ENCODE data around the gene UQCC2.

DNA sequence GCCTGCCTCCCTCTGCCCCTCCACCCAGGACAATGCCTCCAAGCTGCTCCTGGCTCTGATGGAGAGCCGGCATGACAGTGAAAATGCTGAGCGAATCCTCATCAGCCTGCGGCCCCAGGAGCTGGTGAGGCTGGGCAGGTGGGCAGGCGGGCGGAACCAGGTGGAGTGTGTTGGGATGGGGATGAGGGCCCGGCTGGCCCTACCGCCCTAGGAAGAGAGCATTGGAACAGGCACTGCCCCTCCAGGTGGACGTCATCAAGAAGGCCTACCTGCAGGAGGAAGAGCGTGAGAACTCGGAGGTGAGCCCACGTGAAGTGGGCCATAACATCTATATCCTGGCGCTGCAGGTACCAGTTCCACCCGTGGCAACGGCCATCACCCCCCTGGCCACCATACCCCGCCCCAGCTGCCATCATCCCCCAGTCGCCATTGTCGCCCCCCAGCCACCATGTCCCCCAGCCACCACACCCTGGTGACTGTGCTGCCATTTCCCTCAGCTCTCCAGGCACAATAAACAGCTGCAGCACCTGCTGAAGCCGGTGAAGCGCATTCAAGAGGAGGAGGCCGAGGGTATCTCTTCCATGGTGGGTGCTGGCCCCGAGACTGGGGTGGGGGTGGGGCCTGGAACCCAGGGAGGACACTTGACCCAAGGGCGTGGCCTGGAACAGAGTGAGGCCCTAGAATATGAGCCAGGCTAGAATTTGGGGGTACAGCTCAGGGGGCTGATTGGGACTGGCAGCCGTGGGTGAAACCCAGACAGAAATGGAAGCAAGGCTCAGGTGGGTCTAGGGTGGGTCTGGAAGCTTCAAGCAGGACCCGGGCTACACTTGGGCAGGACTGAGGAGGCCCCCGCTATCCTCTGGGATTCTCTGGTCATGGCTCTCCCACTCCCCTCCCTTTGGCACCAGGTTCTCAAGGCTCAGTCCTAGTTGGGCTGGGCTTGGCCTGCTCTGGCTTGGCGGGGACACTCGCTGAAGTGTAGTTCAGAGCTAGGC lies 24.2 kb downstream of the UQCC2 start:
- TF ChIP-seq TEAD4 (IDR thresholded peaks at IDR 0.05; ENCODE audit: low read depth, low read length) (no peak), JUND (IDR thresholded peaks at IDR 0.05; ENCODE audit: low read length) (no peak), EGR1 (IDR thresholded peaks at IDR 0.05; ENCODE audit: borderline replicate concordance, low read depth, low read length) (no peak), CEBPB (IDR thresholded peaks at IDR 0.05; ENCODE audit: low read depth, low read length) (no peak), POLR2AphosphoS5 (IDR thresholded peaks at IDR 0.05; ENCODE audit: low read depth, low read length) (no peak), CHD1 (IDR thresholded peaks at IDR 0.05; ENCODE audit: low read depth, low read length) (no peak), GABPA (IDR thresholded peaks at IDR 0.05; ENCODE audit: borderline replicate concordance, insufficient read depth, low read length) (no peak), MAFK (IDR thresholded peaks at IDR 0.05; ENCODE audit: low read depth, low read length) (no peak), RAD21 (IDR thresholded peaks at IDR 0.05 in 1 of 2, conservative IDR thresholded peaks at IDR 0.05 in 1 of 2; ENCODE audit: low read depth in 2 of 2, low read length in 2 of 2) (no peak), USF2 (IDR thresholded peaks at IDR 0.05; ENCODE audit: low read length) (no peak), ATF2 (IDR thresholded peaks at IDR 0.05; ENCODE audit: low read length) (no peak), KDM5A (IDR thresholded peaks at IDR 0.05; ENCODE audit: low read length) (no peak), EP300 (IDR thresholded peaks at IDR 0.05; ENCODE audit: borderline replicate concordance in 1 of 2, low read depth in 2 of 2, low read length in 2 of 2) (no peak)
- TF ChIP-seq, protein P1, sequence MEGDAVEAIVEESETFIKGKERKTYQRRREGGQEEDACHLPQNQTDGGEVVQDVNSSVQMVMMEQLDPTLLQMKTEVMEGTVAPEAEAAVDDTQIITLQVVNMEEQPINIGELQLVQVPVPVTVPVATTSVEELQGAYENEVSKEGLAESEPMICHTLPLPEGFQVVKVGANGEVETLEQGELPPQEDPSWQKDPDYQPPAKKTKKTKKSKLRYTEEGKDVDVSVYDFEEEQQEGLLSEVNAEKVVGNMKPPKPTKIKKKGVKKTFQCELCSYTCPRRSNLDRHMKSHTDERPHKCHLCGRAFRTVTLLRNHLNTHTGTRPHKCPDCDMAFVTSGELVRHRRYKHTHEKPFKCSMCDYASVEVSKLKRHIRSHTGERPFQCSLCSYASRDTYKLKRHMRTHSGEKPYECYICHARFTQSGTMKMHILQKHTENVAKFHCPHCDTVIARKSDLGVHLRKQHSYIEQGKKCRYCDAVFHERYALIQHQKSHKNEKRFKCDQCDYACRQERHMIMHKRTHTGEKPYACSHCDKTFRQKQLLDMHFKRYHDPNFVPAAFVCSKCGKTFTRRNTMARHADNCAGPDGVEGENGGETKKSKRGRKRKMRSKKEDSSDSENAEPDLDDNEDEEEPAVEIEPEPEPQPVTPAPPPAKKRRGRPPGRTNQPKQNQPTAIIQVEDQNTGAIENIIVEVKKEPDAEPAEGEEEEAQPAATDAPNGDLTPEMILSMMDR (IDR thresholded peaks at IDR 0.05; ENCODE audit: control extremely low read depth in 1 of 3, insufficient read depth in 1 of 3, low read depth in 1 of 3, low read length in 3 of 3) = no peak
